HPDE6-E6E7 (cell line): ENCODE results near the gene GALE.
"Not testable (repeated sequence)": the region's sequence is repeated elsewhere in the genome, so short reads cannot be mapped to it uniquely, and the experiment has no call there.

Experiments
- DNase-seq: peaks from one replicate; pipeline ENCODE4 v3.0.0; 2011; ENCODE audit warnings: missing footprints; ENCODE audit errors: extremely low spot score

The GALE gene

DNA sequence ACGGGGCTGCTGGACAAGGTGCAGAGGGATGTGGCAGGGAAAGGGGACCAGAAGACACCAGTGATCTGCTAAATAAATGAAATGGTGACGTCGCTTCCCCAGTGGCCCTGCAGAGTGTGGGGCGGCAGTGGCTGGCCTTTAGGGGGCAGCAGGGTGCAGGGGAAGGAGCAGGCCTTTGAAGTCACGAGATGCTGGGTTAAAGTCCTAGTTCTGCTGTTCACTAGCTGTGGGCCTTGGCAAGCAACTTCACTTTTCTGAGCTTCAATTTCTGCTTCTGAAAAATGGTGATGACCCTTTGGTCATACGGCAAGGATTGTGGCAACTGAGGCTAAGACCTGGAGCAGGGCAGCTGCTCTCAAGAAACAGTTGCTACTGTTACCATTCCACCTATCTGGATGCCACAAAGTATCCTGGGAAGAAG lies 9.2 kb upstream of the GALE start:
- peak; percentile 75 for DNase-seq

DNA sequence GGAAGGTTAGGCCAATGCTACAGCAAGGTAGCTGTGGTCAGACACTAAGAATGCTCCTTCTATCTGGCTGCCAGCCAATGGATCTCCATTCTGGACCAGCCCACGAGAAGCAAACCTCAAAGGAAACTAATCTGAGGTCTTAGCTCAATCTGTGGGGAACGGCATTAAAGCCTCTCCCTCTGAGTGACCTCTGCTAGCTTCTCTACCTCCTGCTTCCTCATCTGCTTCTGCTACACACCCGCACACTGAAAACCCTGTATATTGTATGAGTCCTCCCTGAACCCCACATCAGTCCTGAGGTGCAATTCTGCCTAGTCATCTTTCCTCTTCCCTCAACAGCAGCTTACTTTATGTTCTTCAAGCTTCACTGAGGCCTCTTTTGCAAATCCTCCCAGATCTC lies 6.9 kb upstream of the GALE start:
- DNase-seq = no peak

DNA sequence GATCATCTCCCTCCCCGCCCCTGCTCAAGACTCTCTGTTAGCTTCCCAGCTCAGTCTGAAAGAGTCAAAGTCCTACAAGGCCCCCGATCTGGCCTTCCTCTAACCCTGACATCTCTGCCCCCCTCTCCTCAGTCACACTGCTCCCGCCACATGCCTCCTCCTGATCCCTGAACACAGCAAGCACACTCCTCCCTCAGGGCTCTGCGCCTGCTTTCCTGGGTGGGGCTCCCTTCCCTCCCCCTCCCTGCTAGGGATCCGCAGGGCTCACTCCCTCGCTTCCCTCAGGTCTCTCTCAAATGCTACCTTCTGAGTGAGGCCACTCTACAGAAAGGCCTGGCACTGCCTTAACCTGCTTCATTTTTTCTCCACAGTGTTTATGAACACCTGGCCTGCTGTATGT lies 5.7 kb upstream of the GALE start:
- DNase-seq = no peak

DNA sequence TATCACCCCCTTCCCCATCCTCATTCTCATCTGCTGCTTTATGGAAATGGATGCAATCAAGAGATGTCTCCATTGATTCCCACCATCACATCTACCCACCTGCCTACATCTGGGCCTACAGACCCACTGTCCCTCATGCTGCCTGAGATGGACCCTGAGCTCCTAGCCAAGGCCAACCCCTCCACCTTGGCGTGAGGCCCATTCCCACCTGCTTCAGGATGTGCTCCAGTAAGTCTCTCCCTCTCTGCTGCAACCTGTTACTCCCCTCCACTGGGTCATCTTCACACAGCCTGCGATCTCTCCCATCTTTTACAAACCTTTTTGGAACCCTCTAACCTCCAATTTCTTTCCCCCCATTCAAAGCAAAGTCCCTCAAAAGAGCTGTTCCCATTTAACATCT lies 4.5 kb upstream of the GALE start:
- DNase-seq = no peak

DNA sequence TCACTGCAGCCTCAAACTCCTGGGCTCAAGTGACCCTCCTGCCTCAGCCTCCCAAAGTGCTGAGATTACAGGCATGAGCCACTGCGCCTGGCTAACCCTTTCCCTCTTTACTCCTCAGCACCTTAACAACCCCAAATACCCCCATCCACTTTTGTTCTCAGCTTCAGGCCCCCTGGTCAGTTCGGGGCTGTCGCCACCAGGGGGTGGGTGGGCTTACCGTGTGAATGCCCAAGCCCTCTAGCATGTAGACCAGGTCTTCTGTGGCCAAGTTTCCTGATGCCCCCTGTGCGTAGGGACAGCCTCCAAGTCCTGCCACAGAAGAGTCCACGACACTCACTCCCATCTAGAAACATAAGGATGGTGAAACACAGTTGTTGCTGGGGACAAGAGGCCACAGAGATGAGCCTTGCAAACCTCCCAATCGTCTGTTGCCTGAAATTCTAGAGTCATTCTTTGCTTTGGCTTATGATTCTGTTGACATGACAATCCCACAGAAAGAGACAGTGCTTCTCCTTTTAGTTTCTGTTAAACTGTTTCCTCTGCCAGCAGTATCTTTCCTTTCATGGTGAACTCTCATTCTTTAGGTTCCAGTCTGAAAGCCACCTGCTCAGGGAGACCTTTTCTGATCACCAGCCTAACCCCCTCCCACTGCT lies 3.8 kb upstream of the GALE start:
- DNase-seq = no peak

DNA sequence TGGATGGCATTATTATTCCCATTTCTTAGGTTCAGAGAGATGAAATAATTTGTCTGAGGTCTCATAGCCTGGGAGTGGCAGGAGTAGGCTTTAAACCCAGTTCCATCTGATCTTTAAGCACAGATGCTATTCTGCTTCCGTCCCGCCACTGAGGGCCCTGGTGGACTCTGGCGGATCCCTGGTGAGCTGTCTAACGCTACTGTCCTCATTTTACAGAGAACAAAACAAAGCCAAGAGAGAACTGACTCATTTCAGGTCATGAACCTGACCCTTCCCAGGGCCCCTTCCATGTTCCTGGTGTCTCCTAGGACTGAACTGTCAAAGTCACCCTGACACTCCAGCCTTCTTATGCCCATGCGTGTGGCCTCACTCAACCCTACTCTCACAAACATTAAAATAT lies 3.1 kb upstream of the GALE start:
- DNase-seq = no peak

DNA sequence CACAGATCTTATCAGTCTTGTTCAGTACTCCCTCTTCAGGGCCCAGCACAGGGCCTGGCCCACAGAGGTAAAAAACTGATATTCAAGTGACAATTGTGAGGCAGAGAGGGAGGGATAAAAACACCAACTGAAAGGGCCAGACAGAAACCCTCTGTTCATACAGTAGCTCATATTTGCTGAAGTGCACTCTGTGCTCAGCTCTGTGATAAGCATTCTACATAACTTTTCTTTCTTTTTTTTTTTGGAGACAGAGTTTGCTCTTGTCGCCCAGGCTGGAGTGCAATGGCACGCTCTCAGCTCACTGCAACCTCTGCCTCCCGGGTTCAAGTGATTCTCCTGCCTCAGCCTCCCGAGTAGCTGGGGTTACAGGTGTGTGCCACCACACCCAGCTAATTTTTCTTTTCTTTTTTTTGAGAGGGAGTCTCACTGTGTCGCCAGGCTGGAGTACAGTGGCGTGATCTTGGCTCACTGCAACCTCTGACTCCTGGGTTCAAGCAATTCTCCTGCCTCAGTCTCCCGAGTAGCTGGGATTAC lies 2.3 kb upstream of the GALE start:
- DNase-seq = not testable (repeated sequence)

DNA sequence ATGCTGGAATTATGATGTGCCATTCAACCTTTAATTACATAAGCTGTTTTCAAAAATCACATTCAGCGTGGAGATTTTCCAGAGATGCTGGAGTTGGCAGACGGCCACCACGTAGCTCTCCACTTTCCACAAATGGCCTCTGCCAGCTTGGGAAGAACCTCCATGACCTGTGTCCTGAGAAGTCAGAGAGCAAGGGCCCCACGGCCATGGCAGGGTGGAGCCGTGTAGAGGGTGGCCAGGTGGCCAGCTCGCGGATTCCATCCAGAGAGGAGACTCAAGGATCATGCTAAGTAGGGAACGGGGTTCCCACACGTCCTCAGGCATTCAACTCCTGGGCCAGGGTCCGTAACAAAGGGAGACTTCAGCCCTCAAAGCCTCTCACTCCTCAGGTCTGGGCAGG lies 1.3 kb upstream of the GALE start:
- DNase-seq = no peak

DNA sequence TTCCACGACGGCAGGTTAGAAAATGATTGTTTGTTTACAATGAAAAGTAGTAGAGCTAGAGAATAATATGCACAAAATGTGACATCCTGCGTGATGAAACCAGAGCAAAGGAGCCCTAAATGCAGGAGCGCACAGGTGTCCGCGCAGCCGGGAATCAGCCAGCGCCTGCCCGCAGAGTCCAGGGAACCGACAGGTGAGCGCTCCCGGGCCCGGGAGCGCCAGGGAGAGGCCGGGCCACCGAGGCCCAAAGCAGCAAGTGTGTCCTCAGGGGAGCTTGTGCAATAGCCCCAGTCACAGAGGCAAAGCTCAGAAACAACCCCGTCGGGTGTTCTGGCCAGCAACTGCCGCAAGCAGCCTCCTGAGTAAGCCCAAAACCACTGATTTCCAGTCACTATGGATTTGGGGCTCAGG lies 789 bp upstream of the GALE start:
- DNase-seq = no peak

DNA sequence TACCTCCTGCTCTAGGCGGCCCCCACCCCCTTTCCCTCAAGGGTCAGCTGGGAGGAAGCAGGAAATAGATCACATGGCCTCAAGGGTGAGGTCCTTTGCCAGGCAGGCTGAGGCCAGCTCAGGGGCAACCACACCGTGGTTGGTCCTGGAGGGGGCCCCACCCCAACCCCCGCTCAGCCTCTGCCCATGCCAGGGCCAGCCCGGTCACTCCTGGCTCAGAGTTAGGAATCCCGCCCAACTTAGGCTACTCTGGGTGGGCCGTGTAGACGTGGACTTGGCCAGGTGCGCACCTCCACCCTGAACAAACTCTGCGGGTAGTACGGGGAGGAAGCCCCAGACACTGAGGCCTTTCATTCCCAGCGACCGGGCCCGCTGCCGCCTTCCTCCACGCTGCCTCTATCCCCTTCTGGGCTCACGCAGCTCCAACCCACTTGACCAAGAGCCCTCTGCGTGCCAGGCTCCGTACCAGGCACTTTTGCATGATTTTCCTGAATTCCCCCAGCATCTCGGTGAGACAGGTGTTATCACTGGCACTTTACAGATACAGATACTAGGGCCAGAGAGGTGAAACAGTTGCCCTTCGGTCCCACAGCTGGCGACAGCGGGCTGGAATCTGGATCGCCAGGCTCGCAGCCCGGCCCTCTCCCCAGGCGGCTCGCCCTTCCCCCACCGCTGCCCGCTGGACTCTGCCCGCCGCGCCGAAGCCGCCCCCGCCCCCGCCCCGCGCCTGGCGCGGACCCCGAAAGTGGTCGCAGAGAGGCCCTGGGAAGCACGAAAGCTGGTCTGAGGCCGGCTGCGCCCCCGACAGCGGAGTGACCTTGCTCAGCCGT lies 769 bp downstream of the GALE start:
- peak; percentile 97 for DNase-seq

DNA sequence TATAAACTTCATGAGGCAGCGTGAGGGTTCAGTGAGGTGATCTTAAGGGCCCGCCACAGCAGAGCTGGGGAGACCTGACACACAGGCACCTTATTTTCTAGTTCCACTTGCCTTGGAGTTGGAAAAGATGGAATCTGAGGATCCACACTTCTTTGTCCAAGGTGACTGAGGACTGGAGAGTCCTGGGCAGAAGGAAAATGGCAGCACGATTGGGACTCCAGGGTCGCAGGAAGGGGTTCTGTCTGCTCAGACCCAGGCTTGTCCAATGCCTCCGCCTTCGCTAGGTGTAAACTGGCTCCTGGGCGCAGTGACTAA lies 1.3 kb downstream of the GALE start:
- DNase-seq = no peak

DNA sequence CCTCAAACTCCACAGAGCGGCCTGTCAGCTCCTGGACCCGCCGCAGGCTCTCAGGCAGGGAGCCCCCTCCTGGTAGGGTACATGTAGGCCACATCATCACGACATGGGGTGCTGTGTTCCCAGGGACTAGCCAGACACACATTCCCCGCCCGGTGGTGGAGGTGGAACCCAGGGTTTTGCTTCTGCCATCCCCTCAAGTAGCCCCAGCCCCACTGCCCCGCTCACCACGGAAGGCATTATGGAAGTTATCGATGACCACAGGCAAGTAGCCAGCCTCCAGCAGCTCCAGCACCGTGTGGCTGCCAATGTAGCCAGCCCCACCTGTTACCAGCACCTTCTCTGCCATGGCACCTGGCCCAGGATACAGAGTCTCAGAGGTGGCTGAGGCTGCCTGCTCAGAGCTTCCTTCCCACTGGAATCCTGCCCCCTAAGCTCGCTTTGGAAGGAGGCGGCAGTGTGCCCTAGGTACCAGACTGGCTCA lies 1.9 kb downstream of the GALE start:
- no peak for DNase-seq

DNA sequence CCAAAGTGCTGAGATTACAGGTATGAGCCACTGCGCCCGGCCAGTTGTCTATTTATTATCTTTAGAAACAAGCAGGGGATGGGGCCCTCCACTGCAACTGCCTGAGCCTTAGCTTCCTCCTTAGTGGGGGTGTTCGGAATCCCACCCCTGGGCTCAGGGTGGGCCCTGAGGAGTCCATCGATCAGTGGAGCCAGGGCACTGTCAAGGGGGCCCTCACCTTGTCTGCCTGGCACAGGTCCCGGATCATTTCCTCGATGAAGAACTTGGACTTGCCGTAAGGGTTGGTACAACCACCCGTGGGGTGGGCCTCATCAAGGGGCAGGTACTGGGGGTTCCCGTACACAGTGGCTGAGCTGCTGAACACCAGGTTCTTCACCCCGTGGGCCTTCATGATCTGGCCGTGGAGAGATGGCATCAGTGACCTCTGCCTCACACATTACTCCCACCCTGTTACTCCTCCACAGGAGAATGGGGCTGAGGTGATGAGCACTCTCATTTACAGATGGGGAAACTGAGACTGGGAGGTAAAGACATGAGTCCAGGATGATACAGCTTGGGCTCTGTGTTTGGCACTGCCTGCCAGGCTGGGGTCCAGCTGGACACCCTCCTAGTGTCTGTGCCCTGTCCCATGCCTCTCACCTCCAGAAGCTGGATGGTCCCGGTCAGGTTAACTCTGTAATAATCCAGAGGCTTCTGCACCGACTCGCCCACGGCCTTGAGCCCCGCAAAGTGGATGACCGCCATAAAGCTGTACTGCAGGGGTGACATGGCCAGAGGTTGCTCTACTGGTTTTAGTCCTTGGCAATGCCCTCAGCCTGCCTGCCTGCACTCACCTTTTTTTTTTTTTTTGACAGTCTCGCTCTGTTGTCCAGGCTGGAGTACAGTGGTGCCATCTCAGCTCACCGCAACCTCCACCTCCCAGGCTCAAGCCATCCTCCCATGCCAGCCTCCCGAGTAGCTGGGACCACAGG lies 2.8 kb downstream of the GALE start:
- DNase-seq = no peak

DNA sequence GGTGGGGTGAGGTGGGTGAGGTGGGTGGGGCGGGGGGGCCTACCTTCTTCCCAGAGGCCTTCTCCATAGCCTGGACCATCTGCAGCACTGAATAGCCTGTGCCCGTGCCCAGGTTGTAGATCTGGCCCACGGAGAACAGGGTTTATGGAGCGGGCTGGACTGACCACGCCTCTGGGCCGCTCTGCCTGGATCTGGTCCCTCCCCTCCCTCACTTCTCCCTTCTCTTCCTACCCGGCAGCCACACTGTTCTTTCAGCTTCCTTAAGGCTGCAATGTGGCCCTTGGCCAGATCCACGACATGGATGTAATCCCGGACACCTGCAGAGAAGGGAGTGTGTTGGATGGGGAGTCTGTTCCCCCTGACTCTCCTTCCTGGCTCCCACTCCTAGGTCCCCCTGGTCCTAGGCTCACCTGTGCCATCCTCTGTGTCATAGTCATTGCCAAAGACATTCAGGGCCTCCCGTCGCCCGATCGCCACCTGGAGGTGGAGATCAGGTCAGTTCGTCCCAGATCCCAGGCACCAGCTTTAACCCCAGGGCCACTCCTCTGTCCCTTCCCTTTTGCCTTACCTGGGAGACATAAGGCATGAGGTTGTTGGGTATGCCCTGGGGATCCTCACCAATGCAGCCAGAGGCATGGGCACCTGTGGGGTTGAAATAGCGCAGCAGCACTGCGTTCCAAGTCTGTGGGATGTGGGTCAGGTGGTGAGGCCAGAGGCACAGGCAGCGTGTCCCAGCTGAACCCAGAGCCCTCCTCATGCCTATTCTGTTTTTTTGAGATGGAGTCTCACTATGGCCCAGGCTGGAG lies 3.9 kb downstream of the GALE start:
- DNase-seq = no peak

DNA sequence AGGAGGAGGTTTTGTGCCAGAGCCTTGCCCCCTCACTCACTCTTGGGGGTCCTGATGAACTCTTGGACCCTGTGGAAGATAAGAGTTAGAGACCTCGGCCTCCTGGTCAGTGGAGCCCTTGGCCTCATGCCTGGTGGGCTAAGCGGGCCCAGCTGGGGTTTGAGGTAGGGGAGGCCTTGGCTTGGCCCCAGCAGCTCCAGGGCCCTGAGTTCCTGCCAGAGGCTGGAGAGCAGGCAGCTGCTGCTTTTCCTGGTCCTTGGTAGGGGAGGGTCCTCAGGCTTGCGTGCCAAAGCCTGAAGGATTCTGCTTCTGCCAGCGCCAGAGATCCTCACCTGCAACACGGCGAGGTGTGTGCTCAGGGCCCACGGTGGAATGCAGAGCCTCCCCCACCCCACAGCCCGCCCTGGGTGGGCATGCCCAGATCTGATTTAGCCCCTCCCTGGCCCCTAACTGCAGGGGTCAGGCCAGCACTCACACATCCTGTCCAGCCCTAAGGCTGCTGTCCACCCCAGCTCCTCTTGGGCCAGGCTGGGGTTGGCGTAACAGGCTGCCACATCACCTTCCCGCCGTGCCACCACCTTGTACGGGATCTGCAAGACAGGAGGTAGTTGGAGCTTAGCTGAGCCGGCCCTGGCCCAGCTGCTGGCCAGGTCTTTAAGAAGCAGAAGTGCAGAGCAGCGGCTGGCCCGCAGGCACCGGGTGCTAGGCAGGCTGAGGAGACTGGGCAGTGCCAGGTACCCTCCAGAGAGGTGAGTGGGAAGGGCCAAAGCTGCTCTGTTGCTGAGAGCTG lies 4.7 kb downstream of the GALE start:
- no peak for DNase-seq

DNA sequence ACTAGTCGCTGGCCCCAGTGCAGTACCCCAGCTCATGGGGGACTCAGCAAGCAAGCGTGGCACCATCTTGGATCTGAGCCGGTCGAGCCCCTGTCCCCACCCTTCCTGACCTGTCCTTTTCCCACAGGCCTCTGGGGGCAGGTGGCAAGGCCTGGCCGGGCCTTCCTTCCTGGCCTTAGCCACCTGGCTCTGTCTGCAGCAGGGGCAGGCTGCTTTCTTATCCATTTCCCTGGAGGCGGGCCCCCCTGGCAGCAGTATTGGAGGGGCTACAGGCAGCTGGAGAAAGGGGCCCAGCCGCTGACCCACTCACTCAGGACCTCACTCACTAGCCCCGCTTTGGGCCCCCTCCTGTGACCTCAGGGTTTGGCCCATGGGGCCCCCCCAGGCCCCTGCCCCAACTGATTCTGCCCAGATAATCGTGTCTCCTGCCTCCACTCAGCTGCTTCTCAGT lies 5.8 kb downstream of the GALE start:
- not testable (repeated sequence) for DNase-seq

DNA sequence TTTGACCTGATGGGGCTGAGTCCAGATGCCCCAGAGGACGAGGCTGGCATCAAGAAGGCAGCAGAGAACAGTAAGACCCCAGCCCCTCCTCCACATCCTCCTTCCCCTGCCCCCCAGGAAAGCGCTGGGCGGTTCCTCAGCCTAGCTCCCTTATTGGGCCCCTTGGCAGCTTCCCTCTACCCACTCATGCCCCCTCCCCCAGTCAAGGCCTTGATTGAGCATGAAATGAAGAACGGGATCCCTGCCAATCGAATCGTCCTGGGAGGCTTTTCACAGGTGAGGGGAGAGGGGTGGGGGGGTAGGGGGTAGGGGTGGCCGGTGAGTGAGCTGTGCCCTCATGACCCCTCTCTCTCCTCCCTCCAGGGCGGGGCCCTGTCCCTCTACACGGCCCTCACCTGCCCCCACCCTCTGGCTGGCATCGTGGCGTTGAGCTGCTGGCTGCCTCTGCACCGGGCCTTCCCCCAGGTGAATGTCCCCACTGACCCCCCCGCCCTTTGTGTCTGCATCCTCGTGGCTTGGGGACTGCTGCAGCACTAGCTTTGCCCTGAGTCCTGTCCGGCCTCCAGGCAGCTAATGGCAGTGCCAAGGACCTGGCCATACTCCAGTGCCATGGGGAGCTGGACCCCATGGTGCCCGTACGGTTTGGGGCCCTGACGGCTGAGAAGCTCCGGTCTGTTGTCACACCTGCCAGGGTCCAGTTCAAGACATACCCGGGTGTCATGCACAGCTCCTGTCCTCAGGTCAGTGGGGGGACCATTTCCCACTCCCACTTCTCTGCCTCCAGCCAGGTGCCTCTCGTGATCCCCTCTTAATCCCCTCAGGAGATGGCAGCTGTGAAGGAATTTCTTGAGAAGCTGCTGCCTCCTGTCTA lies 6.5 kb downstream of the GALE start:
- DNase-seq = no peak

DNA sequence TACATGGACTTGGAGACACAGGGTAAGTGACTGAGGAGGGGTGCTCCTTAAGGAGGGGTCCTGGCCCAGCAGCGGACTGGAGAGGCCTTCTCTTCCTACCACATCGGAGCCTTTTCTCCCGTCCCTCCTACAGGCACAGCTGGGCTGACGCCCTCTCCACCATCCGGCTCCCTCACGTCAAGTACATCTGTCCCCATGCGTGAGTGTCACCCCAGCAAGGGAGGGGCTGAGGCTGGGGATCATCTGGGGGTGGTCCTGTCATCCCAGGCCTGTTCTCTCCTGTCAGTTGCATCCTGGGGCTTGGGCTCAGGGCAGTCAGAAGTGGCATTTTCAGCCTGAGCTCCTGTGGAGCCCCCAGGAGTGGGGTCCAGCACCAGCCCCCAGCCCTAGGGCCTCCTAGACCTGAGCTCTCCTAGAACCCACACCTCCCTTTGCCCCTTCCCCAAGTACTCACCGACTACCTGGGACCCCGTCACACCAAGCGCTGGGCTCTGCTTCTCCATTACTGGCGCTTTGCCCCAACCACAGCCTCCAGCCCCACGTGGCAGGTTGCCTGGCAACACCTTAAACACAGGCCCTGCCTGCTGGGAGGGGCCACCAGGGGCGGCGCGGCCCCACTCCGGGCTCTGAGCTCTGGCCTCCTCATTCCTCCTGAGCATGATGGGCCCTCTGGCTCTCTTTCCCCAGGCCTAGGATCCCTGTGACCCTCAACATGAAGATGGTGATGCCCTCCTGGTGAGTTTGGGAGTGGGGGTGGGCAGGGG lies 7.4 kb downstream of the GALE start:
- DNase-seq = no peak
